Measurements from ENCODE around the gene MAGI1. TPM values are rescaled to one million over a fixed set of nuclear protein-coding genes. Genes with fewer than 3 reads are reported as not detected.

The MAGI1 gene
- total RNA-seq, 1 experiment from 2014 or later, result 38.6 TPM

DNA sequence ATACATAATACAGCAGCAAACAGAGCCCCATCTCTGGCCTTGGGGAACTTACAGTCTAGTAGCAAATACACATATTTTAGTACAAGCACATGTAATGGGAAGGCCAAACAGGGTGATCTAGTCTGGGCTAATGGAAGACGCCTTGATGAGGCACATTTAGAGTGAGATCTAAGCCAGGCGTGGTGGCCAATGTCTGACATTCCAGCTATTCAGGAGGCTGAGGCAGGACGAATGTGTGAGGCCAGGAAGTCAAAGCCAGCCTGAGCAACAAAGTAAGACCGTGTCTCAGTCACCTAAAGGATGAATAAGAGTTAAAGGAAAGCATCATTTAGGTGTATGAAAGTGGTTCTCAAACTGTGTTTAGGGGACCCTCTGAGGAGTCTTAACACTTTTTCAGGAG lies 291.9 kb downstream of the MAGI1 start (continued):
- TF ChIP-seq, protein P1, sequence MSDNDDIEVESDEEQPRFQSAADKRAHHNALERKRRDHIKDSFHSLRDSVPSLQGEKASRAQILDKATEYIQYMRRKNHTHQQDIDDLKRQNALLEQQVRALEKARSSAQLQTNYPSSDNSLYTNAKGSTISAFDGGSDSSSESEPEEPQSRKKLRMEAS (IDR thresholded peaks at IDR 0.05), result no peak
- TF ChIP-seq POLR2AphosphoS5 (IDR thresholded peaks at IDR 0.05; ENCODE audit: low read depth, low read length), result no peak

DNA sequence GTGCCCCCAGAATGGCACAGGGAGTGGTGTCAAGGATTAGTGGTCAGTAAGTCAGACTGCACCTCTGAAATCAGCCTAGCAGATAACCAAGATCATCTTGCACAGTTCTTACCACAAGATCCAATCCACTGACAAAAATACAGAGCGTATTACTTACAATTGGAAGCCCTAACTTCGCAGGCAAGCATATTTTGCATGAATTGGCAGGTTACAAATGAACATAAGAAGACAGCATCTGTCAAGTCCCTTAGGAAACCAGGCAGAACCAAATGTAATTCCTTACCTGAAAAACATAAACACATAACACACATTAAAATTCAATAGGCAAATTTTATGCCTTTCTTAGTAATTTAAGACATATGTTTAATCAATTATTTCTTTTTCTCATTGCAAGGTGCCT lies 293.4 kb downstream of the MAGI1 start:
- no peaks in the 10 kb centered on the region for H3K27me3 ChIP-seq (ENCODE audit: insufficient read depth, low read length)
- ChIA-PET RAD21 (ENCODE audit: low non-redundant PET in 1 of 2, low total read pairs in 2 of 2, uncharacterized antibody in 2 of 2, unreplicated experiment in 2 of 2) (no interaction called here), POLR2A (no interaction called here), CTCF (no interaction called here)
- H3K4me1 ChIP-seq (ENCODE audit: control insufficient read depth in 1 of 2, insufficient read depth in 2 of 2, low read length in 2 of 2), result no peaks in the 10 kb centered on the region
- no peaks in the 10 kb centered on the region for H3K9me3 ChIP-seq (ENCODE audit: control insufficient read depth in 1 of 2, insufficient read depth in 1 of 2, low read depth in 1 of 2, low read length in 2 of 2)
- no peak for TF ChIP-seq EGR1 (IDR thresholded peaks at IDR 0.05; ENCODE audit: low read depth)
- TF ChIP-seq SRF (IDR thresholded peaks at IDR 0.05; ENCODE audit: low read depth), result no peak
- TF ChIP-seq SIN3A (IDR thresholded peaks at IDR 0.05; ENCODE audit: low read depth), result no peak
- no peak for TF ChIP-seq ZNF274 (IDR thresholded peaks at IDR 0.05; ENCODE audit: low read depth, low read length)
- TF ChIP-seq JUND (IDR thresholded peaks at IDR 0.05), result no peak
- no peak for TF ChIP-seq CBX3 (IDR thresholded peaks at IDR 0.05; ENCODE audit: low read depth)
- no peak for TF ChIP-seq FOSL1 (IDR thresholded peaks at IDR 0.05; ENCODE audit: low read depth)
- no peak for TF ChIP-seq SP1 (IDR thresholded peaks at IDR 0.05; ENCODE audit: low read depth)
- no peak for TF ChIP-seq ELF1 (IDR thresholded peaks at IDR 0.05; ENCODE audit: borderline replicate concordance, low read depth)
- no peak for TF ChIP-seq EZH2 (IDR thresholded peaks at IDR 0.05)
- no peaks in the 10 kb centered on the region for H3K79me2 ChIP-seq (ENCODE audit: insufficient read depth, low read length)
- H3K27ac ChIP-seq (ENCODE audit: low read depth, low read length), result no peak overlapping the region
- no peaks in the 10 kb centered on the region for H3K36me3 ChIP-seq (ENCODE audit: control insufficient read depth in 1 of 2, insufficient read depth in 2 of 2, low read length in 2 of 2)
- BruUV-seq (replicated peaks), result no TSS peak
- no peak overlapping the region for H3K4me2 ChIP-seq (ENCODE audit: low read length)
- no peak overlapping the region for H3K4me3 ChIP-seq (replicated peaks in 1 of 2; ENCODE audit: low read depth in 1 of 2, low read length in 2 of 2)
- no peaks in the 10 kb centered on the region; the same call in 1 of the 2 replicates for H4K20me1 ChIP-seq (ENCODE audit: insufficient read depth)
- DNase-seq (ENCODE audit: low read depth, low spot score) (no peak), ATAC-seq (no peak)
- intact Hi-C loops (cut with micrococcal nuclease), result no loop called here
- H3K9ac ChIP-seq (ENCODE audit: low read length), result no peak overlapping the region
- no peak overlapping the region for H2AFZ ChIP-seq (ENCODE audit: low read depth, low read length, poor library complexity, severe bottlenecking)
- no peaks in the 10 kb centered on the region for H3K9me2 ChIP-seq (ENCODE audit: insufficient read depth)

DNA sequence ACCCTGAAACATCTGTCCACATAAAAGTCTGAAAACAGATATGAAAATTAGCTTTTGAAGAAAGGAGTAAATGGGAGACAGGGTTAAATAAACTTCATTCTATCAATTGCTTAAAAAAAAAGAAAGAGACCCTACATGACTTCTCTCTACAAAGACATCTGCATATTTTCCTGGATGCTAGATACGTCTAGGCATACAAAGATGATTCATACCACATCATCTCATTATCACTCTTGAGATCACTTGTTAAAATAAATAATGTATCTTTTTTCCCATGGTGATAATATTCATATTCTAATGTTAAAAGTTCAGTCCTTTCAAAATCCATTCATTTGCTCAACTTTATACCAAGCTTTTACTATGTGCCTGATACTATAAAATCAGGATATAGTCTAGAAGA lies 295.8 kb downstream of the MAGI1 start:
- Histone ChIP-seq H3K4me1 (ENCODE audit: control insufficient read depth in 1 of 2, insufficient read depth in 2 of 2, low read length in 2 of 2) (no peaks in the 10 kb centered on the region), H3K9me2 (ENCODE audit: insufficient read depth) (no peaks in the 10 kb centered on the region), H4K20me1 (ENCODE audit: insufficient read depth) (no peaks in the 10 kb centered on the region; the same call in 1 of the 2 replicates), H2AFZ (ENCODE audit: low read depth, low read length, poor library complexity, severe bottlenecking) (no peak overlapping the region), H3K36me3 (ENCODE audit: control insufficient read depth in 1 of 2, insufficient read depth in 2 of 2, low read length in 2 of 2) (no peaks in the 10 kb centered on the region), H3K79me2 (ENCODE audit: insufficient read depth, low read length) (no peaks in the 10 kb centered on the region), H3K27me3 (ENCODE audit: insufficient read depth, low read length) (no peaks in the 10 kb centered on the region), H3K9ac (ENCODE audit: low read length) (no peak overlapping the region), H3K4me3 (replicated peaks in 1 of 2; ENCODE audit: low read depth in 1 of 2, low read length in 2 of 2) (no peak overlapping the region), H3K27ac (ENCODE audit: low read depth, low read length) (no peak overlapping the region), H3K4me2 (ENCODE audit: low read length) (no peak overlapping the region), H3K9me3 (ENCODE audit: control insufficient read depth in 1 of 2, insufficient read depth in 1 of 2, low read depth in 1 of 2, low read length in 2 of 2) (no peaks in the 10 kb centered on the region)
- TF ChIP-seq TCF7L2 (IDR thresholded peaks at IDR 0.05; ENCODE audit: borderline replicate concordance, extremely low read depth, insufficient read depth, insufficient read length), result no peak
- TF ChIP-seq ZNF274 (IDR thresholded peaks at IDR 0.05; ENCODE audit: low read depth, low read length), result no peak
- POLR2A ChIA-PET, result no interaction called here
- DNase-seq (ENCODE audit: low read depth, low spot score) (no peak), ATAC-seq (no peak)
- no TSS peak for BruUV-seq (replicated peaks)
- RAD21 ChIA-PET (ENCODE audit: low non-redundant PET in 1 of 2, low total read pairs in 2 of 2, uncharacterized antibody in 2 of 2, unreplicated experiment in 2 of 2), result no interaction called here
- intact Hi-C loops (cut with micrococcal nuclease), result no loop called here
- CTCF ChIA-PET, result interaction anchor here (1.2 kb wide), 1 partner anchor 11 kb away, joined by 4 read pairs; no protein-coding TSS in a partner anchor
